ACHN (cell line): ENCODE results near the gene COX4I1.

ENCODE experiments used
- DNase-seq: peaks from one replicate; pipeline ENCODE4 v3.0.0-alpha.2; 2015
- in situ Hi-C: cut with HindIII; loops from 2 replicates; pipeline ENCODE4 v1.10.0; 2017; ENCODE audit warnings: low sequenced_read_pairs, low pct_ligation_motif_present, low pct_unique_long_range_greater_than_20kb

Gene COX4I1

GRCh38 chr16:85763616-85764015 lies 35.9 kb upstream of the COX4I1 start:
- DNase-seq = no peak
- in situ Hi-C loops = no loop called here

DNA sequence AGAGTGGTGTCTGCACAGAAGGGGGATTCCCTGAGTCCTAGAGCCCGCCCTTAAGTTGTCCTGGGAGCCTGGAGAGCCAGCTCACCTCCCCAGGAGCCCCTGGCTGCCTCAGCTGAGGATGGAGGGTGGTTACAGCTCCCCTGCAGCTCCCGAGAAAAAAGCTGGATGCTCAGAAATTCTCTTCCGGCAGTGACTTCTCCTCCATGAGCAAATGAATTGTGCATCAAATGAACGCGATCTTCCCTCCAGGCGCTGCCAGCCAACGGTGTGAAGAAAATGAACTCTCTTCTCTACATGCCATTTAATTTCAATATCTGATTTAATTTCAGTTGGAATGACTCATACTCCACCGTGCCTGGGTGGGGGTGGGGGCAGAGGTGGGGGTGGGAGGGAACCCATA lies 34.3 kb upstream of the COX4I1 start:
- no peak for DNase-seq
- in situ Hi-C loops = no loop called here

DNA sequence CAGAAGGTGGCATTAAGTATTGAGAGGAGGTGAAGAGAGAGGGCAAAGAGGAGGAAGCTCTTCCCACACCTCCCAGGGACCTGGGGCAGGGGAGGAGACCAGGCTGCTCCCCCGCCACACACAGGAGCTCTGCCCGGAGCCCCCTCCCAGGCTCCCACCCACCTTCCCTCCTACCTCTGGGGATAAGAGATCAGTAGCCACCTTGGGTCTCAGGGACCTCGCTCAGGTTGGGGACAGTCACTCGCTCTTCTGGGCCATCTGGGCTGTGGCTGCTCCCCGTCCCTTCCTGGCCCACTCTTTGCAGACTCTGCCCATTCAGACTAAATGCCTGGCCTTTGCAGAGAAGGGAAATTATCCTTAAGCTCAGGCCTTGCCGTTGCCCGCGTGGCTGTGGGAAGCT lies 33.7 kb upstream of the COX4I1 start:
- no peak for DNase-seq
- in situ Hi-C loops = no loop called here

GRCh38 chr16:85767531-85767930 lies 32.0 kb upstream of the COX4I1 start:
- in situ Hi-C loops = no loop called here
- DNase-seq = peak; percentile 95

DNA sequence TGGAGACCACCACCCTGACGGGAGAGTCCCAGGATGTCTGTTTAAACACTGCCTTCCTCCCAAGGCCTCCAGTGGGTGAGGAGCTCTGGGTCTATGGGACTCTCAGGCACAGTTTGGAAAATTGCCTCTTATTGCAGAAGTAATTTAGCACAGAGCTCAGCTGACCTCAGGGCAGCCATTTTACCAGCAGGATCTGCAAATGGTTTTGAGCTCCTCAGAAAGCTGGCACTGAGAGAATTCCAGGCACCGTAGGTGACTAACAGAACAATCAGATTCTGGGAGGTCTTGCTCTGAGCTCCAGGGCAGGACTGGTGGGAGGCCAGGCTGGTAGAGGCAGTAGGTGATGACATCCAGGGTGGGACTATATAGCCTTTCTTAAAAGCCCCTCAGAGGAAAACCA lies 31.3 kb upstream of the COX4I1 start:
- in situ Hi-C loops = no loop called here
- DNase-seq = no peak

- DNase-seq = no peak
- in situ Hi-C loops = no loop called here
Measured at GRCh38 chr16:85770741-85771140, 28.8 kb upstream of the COX4I1 start.

- DNase-seq = no peak
- in situ Hi-C loops = no loop called here
Measured at GRCh38 chr16:85773044-85773443, 26.5 kb upstream of the COX4I1 start.

DNA sequence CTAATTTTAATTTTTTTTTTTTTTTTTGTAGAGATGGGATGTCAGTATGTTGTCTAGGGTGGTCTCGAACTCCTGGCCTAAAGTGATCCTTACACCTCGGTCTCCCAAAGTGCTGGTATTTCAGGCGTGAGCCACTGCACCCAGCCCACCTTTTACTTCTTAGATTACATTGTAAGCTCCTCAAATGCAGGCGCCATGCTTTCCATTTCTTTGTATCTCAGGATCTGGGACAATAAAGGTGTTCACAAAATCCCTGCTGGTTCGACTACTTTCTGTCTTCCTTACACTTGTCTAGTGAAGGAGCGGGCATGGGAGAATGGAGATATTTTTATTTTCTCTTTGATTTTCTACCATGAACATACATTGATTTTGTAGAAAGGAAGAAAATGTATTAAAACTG lies 25.4 kb upstream of the COX4I1 start:
- in situ Hi-C loops = no loop called here
- DNase-seq = no peak

GRCh38 chr16:85774811-85775210 lies 24.7 kb upstream of the COX4I1 start:
- no peak for DNase-seq
- in situ Hi-C loops = no loop called here

DNA sequence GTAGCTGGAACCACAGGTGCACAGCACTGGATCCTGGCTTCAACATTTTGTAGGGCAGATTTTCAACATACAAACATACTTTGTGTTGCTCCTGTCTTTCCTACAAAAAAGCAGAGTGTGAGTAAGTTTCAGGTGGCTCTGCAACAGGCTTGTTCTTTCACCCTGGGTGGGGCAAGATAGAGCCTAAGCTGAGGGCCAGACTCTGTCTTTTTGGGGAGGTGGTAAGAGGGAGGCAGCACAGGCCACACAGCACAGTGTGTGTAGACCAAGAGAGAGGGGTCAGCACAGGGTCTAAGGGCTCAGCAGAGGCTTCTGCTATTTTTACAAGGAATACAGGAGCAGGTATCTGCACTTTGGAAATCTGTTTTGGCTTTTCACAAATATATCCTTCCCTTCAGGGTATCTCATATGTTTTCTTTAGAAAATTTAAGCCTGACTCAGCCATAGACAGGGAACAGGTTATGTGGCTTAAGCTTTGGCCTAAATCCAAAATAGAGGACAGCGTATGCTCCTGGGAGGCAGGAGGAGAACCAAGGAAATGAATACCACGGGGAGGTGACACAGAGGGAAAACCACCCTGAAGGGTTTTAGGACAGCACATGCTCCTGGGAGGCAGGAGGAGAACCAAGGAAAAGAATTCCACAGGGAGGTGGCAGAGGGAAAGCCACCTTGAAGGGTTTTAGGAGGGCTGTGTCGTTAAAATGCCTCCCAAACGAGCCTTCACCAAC lies 21.7 kb upstream of the COX4I1 start:
- DNase-seq = no peak
- in situ Hi-C loops = no loop called here

DNA sequence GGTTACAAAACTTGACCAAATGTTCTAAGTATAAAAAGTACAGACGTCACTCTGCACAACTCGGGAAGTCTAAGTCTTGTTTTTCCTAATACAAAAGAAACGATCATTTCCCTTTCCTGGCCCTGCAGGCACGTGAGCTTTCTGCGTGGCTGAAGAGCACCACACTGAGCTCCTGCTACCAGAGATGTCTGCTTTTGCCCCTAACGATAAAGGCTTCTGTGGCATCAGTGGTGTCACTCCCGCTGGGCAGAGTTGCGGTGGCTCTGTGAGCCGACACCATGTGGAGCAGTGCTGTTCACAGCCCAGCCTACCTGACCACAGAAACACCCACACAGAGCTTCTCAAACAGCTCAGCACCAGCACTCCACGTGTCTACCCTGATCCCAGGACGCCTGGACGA lies 20.6 kb upstream of the COX4I1 start:
- in situ Hi-C loops = no loop called here
- DNase-seq = no peak

DNA sequence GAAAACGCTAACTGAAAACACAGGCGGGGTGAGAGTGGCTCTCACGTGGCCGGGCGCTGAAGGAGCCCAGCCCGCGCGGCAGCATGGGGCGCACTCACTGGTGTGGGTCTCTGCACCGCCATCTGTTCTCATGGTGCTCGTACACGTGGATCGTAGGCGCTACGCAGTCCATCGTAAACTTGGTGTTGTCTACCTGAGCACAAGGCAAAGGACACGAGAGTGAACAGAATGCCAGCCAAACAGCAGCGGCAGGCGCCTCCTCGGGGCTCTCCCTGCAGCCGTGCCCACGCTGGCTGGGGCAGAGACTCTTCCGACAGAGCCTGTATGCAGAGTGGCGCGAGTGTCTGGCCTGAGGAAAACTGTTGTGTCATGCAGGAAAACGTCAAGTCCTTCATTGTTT lies 19.2 kb upstream of the COX4I1 start:
- in situ Hi-C loops = no loop called here
- DNase-seq = no peak

- no peak for DNase-seq
- in situ Hi-C loops = no loop called here
Measured at GRCh38 chr16:85781156-85781555, 18.3 kb upstream of the COX4I1 start.

- in situ Hi-C loops = no loop called here
- DNase-seq = no peak
Measured at GRCh38 chr16:85781695-85782370, 17.7 kb upstream of the COX4I1 start.

- DNase-seq = no peak
- in situ Hi-C loops = no loop called here
Measured at GRCh38 chr16:85782451-85782850, 17.0 kb upstream of the COX4I1 start.

GRCh38 chr16:85783441-85783840 lies 16.1 kb upstream of the COX4I1 start:
- in situ Hi-C loops = no loop called here
- DNase-seq = no peak

- DNase-seq = no peak
- in situ Hi-C loops = no loop called here
Measured at GRCh38 chr16:85784813-85785212, 14.7 kb upstream of the COX4I1 start.

GRCh38 chr16:85785927-85786326 lies 13.6 kb upstream of the COX4I1 start:
- in situ Hi-C loops = no loop called here
- no peak for DNase-seq

DNA sequence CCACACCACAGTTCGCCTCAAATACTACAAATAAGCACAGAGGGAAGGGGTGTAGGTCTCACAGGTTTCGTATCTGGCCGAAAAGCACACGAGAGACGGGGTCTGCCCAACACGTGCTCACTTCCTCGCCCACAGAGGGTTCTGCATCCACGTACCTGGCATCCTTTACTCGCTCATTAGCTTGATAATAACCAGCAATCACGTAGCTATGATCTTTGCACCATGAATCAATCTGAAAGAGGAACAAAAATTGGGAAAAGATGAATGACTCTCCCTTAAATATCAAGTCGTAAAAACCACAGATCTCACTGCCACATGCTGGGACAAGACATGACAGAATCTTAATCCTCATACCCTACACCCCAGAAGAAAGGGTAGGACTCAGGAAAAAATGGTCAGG lies 10.7 kb upstream of the COX4I1 start:
- no peak for DNase-seq
- in situ Hi-C loops = no loop called here

- in situ Hi-C loops = no loop called here
- no peak for DNase-seq
Measured at GRCh38 chr16:85789773-85790172, 9.7 kb upstream of the COX4I1 start.
